SK-N-SH (cell line): ENCODE data around the gene KCNB1. TPM values are rescaled to one million over a fixed set of nuclear protein-coding genes. Genes with fewer than 3 reads are reported as not detected.

Source experiments
- CTCF ChIA-PET: fragments of 300-600, 350-600 bp; formaldehyde crosslinking; extraction: SDS; loops from one replicate; lab custom pipeline; 2021; lab: Yijun Ruan, JAX
- POLR2A ChIA-PET: fragments of 350-600 bp; sonication (Branson Sonifier 250); formaldehyde crosslinking; extraction: SDS; loops from one replicate; lab custom pipeline; 2020; ENCODE audit warnings: antibody characterized with exemption, inconsistent platforms; lab: Yijun Ruan, JAX
- DNase-seq: peaks from one replicate; pipeline ENCODE4 v3.0.0; 2012
- H2AFZ ChIP-seq: fragments of 200-600 bp; sonication (generic); 2 replicates; pipeline ENCODE4 v1.8.1; 2016; ENCODE audit warnings: antibody characterized with exemption, mild to moderate bottlenecking, low read depth
- H3F3A ChIP-seq: fragments of 200-600 bp; sonication (generic); replicated peaks from 2 replicates; pipeline ENCODE3; 2016; ENCODE audit warnings: antibody characterized with exemption, mild to moderate bottlenecking; ENCODE audit not compliant: insufficient read depth
- H3K27ac ChIP-seq, 2 experiments: fragments of 200-500 bp in 1 of 2; fragments of 200-600 bp in 1 of 2; sonication (Bioruptor generic) in 1 of 2; sonication (generic), shearing (Covaris generic) in 1 of 2; 2 replicates each; pipeline versions ENCODE4 v1.5.1 to v1.6.1; 2014 to 2016; ENCODE audit warnings: low read depth in 2 of 2, inconsistent platforms in 1 of 2, low read length in 1 of 2, mild to moderate bottlenecking in 1 of 2, mixed read lengths in 1 of 2
- H3K27me3 ChIP-seq: fragments of 200-600 bp; sonication (generic), shearing (Covaris generic); 2 replicates; pipeline ENCODE4 v1.6.1; 2016; ENCODE audit warnings: mixed run types; ENCODE audit not compliant: insufficient read depth
- H3K36me3 ChIP-seq, 2 experiments: fragments of 200-500 bp in 1 of 2; fragments of 200-600 bp in 1 of 2; sonication (Bioruptor generic) in 1 of 2; sonication (generic) in 1 of 2; replicated peaks in 1 of 2; 2 replicates each; pipeline versions ENCODE3 to v1.5.1; 2014 to 2016; ENCODE audit warnings: low read length in 1 of 2, mild to moderate bottlenecking in 1 of 2; ENCODE audit not compliant: insufficient read depth in 2 of 2, control insufficient read depth in 1 of 2
- H3K4me1 ChIP-seq, 2 experiments: fragments of 200-500 bp in 1 of 2; fragments of 200-600 bp in 1 of 2; sonication (Bioruptor generic) in 1 of 2; sonication (generic), shearing (Covaris generic) in 1 of 2; 2 replicates each; pipeline versions ENCODE4 v1.5.1 to v1.6.1; 2014 to 2016; ENCODE audit warnings: low read depth in 1 of 2, low read length in 1 of 2, mixed run types in 1 of 2; ENCODE audit not compliant: insufficient read depth in 2 of 2, control insufficient read depth in 1 of 2
- H3K4me2 ChIP-seq: fragments of 200-600 bp; sonication (generic), shearing (Covaris generic); 2 replicates; pipeline ENCODE4 v1.6.1; 2017; ENCODE audit warnings: mixed run types
- H3K4me3 ChIP-seq, 2 experiments: fragments of 200-500 bp in 1 of 2; fragments of 200-600 bp in 1 of 2; sonication (Bioruptor generic) in 1 of 2; sonication (generic), shearing (Covaris generic) in 1 of 2; 2 replicates each; pipeline versions ENCODE4 v1.5.1 to v1.8.1; 2014 to 2016; ENCODE audit warnings: low read depth in 2 of 2, inconsistent platforms in 1 of 2, low read length in 1 of 2, mild to moderate bottlenecking in 1 of 2, mixed read lengths in 1 of 2, moderate library complexity in 1 of 2
- H3K79me2 ChIP-seq: fragments of 200-600 bp; sonication (generic); 2 replicates; pipeline ENCODE4 v1.8.1; 2017; ENCODE audit warnings: mild to moderate bottlenecking; ENCODE audit not compliant: insufficient read depth
- H3K9ac ChIP-seq: fragments of 200-600 bp; sonication (generic); 2 replicates; pipeline ENCODE4 v1.6.1; 2017; ENCODE audit warnings: mixed run types
- H3K9me2 ChIP-seq: fragments of 200-600 bp; sonication (generic); 2 replicates; pipeline ENCODE4 v1.6.1; 2017; ENCODE audit warnings: mixed run types
- H3K9me3 ChIP-seq: fragments of 200-600 bp; sonication (generic); 2 replicates; pipeline ENCODE4 v1.6.1; 2017; ENCODE audit warnings: mixed run types, mild to moderate bottlenecking, moderate library complexity
- H4K20me1 ChIP-seq: fragments of 200-600 bp; sonication (generic); 2 replicates; pipeline ENCODE4 v1.6.1; 2017; ENCODE audit warnings: mild to moderate bottlenecking, mixed run types; ENCODE audit not compliant: insufficient read depth
- CHD2 ChIP-seq: fragments of 150-350 bp; IDR thresholded peaks from 2 replicates; pipeline ENCODE4 v1.6.1; 2018; ENCODE audit warnings: low read length; ENCODE audit not compliant: partially characterized antibody
- EP300 ChIP-seq, 2 experiments: IDR thresholded peaks; 2 replicates each; pipeline versions ENCODE4 v1.4.0 to v1.6.1; 2012; ENCODE audit warnings: borderline replicate concordance in 1 of 2, low read depth in 1 of 2, low read length in 1 of 2
- FOXM1 ChIP-seq: IDR thresholded peaks from 2 replicates; pipeline ENCODE4 v1.4.0; 2012; ENCODE audit warnings: low read depth, mild to moderate bottlenecking
- GATA2 ChIP-seq: sonication (generic); formaldehyde crosslinking; IDR thresholded peaks from 2 replicates; pipeline ENCODE4 v1.5.0; 2020; ENCODE audit warnings: mild to moderate bottlenecking, missing genetic modification reagents
- IRF3 ChIP-seq: fragments of 150-350 bp; IDR thresholded peaks from 2 replicates; pipeline ENCODE4 v1.6.1; 2016; ENCODE audit warnings: mild to moderate bottlenecking, low read depth, low read length
- JUND ChIP-seq: IDR thresholded peaks from 2 replicates; pipeline ENCODE4 v1.4.0; 2012
- MAX ChIP-seq: IDR thresholded peaks from 2 replicates; pipeline ENCODE4 v1.4.0; 2012; ENCODE audit warnings: low read depth
- MXI1 ChIP-seq: IDR thresholded peaks from 2 replicates; pipeline ENCODE4 v1.6.1; 2012; ENCODE audit warnings: mild to moderate bottlenecking, low read depth, low read length, improper control_type of control experiment
- NFIC ChIP-seq: IDR thresholded peaks from 2 replicates; pipeline ENCODE4 v1.4.0; 2012; ENCODE audit warnings: borderline replicate concordance
- NRF1 ChIP-seq: IDR thresholded peaks from 2 replicates; pipeline ENCODE4 v1.6.1; 2012; ENCODE audit warnings: low read depth, mild to moderate bottlenecking, low read length
- PBX3 ChIP-seq: IDR thresholded peaks from 2 replicates; pipeline ENCODE4; 2012
- POLR2AphosphoS5 ChIP-seq: IDR thresholded peaks from 2 replicates; pipeline ENCODE4 v1.6.1; 2012; ENCODE audit warnings: low read depth, low read length
- RAD21 ChIP-seq: IDR thresholded peaks from 2 replicates; pipeline ENCODE4 v1.6.1; 2012; ENCODE audit warnings: mild to moderate bottlenecking, low read length
- RCOR1 ChIP-seq: fragments of 150-350 bp; IDR thresholded peaks from 2 replicates; pipeline ENCODE4 v1.6.1; 2017; ENCODE audit warnings: antibody characterized with exemption, low read length
- RFX5 ChIP-seq: IDR thresholded peaks from 2 replicates; pipeline ENCODE4 v1.6.1; 2012; ENCODE audit warnings: mild to moderate bottlenecking, improper control_type of control experiment, low read length
- SIN3A ChIP-seq: IDR thresholded peaks from 2 replicates; pipeline ENCODE4 v1.6.1; 2012; ENCODE audit warnings: low read depth, mild to moderate bottlenecking, low read length, moderate library complexity, borderline replicate concordance
- USF1 ChIP-seq: IDR thresholded peaks from 2 replicates; pipeline ENCODE4 v1.4.0; 2012; ENCODE audit warnings: low read depth, borderline replicate concordance
- YY1 ChIP-seq: IDR thresholded peaks from 2 replicates; pipeline ENCODE4 v1.4.0; 2012; ENCODE audit warnings: low read depth, mild to moderate bottlenecking
- WGBS: methylation state at CpG from one replicate; pipeline ENCODE4 v1.1.6; 2017; ENCODE audit warnings: low lambda C conversion rate; 5-methylcytosine and 5-hydroxymethylcytosine counted together
- polyA plus RNA-seq, 3 experiments: library from polyadenylated mRNA; depleted of rRNA; stranded (reverse); fragments of >200 nt; gene quantifications; 2 replicates each; pipeline ENCODE4 v1.2.3, GENCODE V29; 2012

Gene KCNB1
- polyA plus RNA-seq, 1 of the 3 experiments (the other 2 are of a cell fraction), result 0.82 TPM

- no peaks in the 10 kb centered on the region for H3F3A ChIP-seq
- no peak overlapping the region for H3K4me3 ChIP-seq
- no peak overlapping the region for H3K27ac ChIP-seq
- no peak for DNase-seq
- no peaks in the 10 kb centered on the region for H4K20me1 ChIP-seq
- H3K9ac ChIP-seq, result no peak overlapping the region
- no peaks in the 10 kb centered on the region for H3K9me2 ChIP-seq
- no peaks in the 10 kb centered on the region for H3K79me2 ChIP-seq
- no peaks in the 10 kb centered on the region for H3K27me3 ChIP-seq
- H3K36me3 ChIP-seq, result no peaks in the 10 kb centered on the region
- TF ChIP-seq NRF1 (no peak), YY1 (no peak), NFIC (no peak), IRF3 (no peak), RAD21 (no peak), RCOR1 (no peak), MAX (no peak), CHD2 (no peak), MXI1 (no peak), FOXM1 (no peak), POLR2AphosphoS5 (no peak), RFX5 (no peak), EP300 (IDR thresholded peaks at IDR 0.05; ENCODE audit: borderline replicate concordance in 1 of 2, low read depth in 1 of 2, low read length in 1 of 2) (no peak), USF1 (no peak)
- ChIA-PET CTCF (interaction anchor here (0.7 kb wide), 1 partner anchor 13 kb away, joined by 3 read pairs; no protein-coding TSS in a partner anchor), POLR2A (interaction anchor here (0.6 kb wide), 1 partner anchor 73 kb away, joined by 5 read pairs; no protein-coding TSS in a partner anchor)
- no peak overlapping the region for H3K4me2 ChIP-seq
- WGBS, result 59% methylated on average over 6 of the region's 6 CpGs
- H3K4me1 ChIP-seq, result peaks cover 0 to 11% of the 10 kb centered on the region in 2 experiments; a peak in 2 of 4 replicates
- H2AFZ ChIP-seq, result no peak overlapping the region
- H3K9me3 ChIP-seq, result no peaks in the 10 kb centered on the region
Observed at GRCh38 chr20:49420811-49421295, 61.6 kb downstream of the KCNB1 start.

GRCh38 chr20:49420292-49420691 is 62.2 kb downstream of the KCNB1 start:
- no peaks in the 10 kb centered on the region for H3F3A ChIP-seq
- no peak overlapping the region for H3K4me2 ChIP-seq
- ChIA-PET POLR2A (no interaction called here), CTCF (interaction anchor here (0.7 to 1.9 kb wide), 2 partner anchors 12 to 86 kb away, joined by 3 to 4 read pairs; no protein-coding TSS in a partner anchor)
- no peaks in the 10 kb centered on the region for H3K9me2 ChIP-seq
- 80% methylated on average over 1 of the region's 1 CpG for WGBS
- H3K36me3 ChIP-seq, result no peaks in the 10 kb centered on the region
- H3K4me1 ChIP-seq, result peaks cover 0 to 12% of the 10 kb centered on the region in 2 experiments; a peak in 2 of 4 replicates
- no peak overlapping the region for H2AFZ ChIP-seq
- H3K27ac ChIP-seq, result no peak overlapping the region
- H4K20me1 ChIP-seq, result no peaks in the 10 kb centered on the region
- H3K4me3 ChIP-seq, result no peak overlapping the region
- H3K9ac ChIP-seq, result no peak overlapping the region
- no peak for TF ChIP-seq SIN3A
- no peak for TF ChIP-seq JUND
- TF ChIP-seq GATA2 (CRISPR knock-in tag), result no peak
- TF ChIP-seq MAX, result no peak
- no peak for TF ChIP-seq RCOR1
- no peak for TF ChIP-seq IRF3
- TF ChIP-seq USF1, result no peak
- TF ChIP-seq EP300 (IDR thresholded peaks at IDR 0.05; ENCODE audit: borderline replicate concordance in 1 of 2, low read depth in 1 of 2, low read length in 1 of 2), result no peak
- TF ChIP-seq PBX3, result no peak
- no peaks in the 10 kb centered on the region for H3K9me3 ChIP-seq
- no peaks in the 10 kb centered on the region for H3K79me2 ChIP-seq
- H3K27me3 ChIP-seq, result no peaks in the 10 kb centered on the region
- DNase-seq, result no peak
